Bronchial epithelial cell (primary cell): ENCODE measurements around the gene CLCA1. TPM values are rescaled to one million over a fixed set of nuclear protein-coding genes. Genes with fewer than 3 reads are reported as not detected.

Experiments used
- DNase-seq: peaks from one replicate; pipeline ENCODE4 v3.0.0-alpha.2; 2010; ENCODE audit warnings: low read depth
- FAIRE-seq: peaks from 2 replicates; lab custom pipeline; 2011; peaks lifted over from hg19 to GRCh38; lab: Jason Lieb, UNC
- H3K27me3 ChIP-seq: 2 replicates; pipeline ENCODE4 v1.5.1; 2011; ENCODE audit warnings: low read length; ENCODE audit not compliant: control insufficient read depth, insufficient read depth
- H3K36me3 ChIP-seq: 2 replicates; pipeline ENCODE4 v1.5.1; 2011; ENCODE audit warnings: low read length; ENCODE audit not compliant: control insufficient read depth, insufficient read depth
- H3K4me3 ChIP-seq: 2 replicates; pipeline ENCODE4 v1.5.1; 2011; ENCODE audit warnings: mild to moderate bottlenecking, low read depth, low read length, control low read depth
- CTCF ChIP-seq: IDR thresholded peaks from 2 replicates; pipeline ENCODE4 v1.5.1; 2011; ENCODE audit warnings: mild to moderate bottlenecking, moderate library complexity, low read length, control low read depth, inconsistent platforms; ENCODE audit not compliant: insufficient read depth, severe bottlenecking
- total RNA-seq: library from RNA; depleted of rRNA; stranded (reverse); fragments of >200 nt; gene quantifications from 2 replicates; pipeline ENCODE4 v1.2.1, GENCODE V29; 2014

CLCA1 gene
- total RNA-seq, 1 donor from 2014 or later, result not detected

GRCh38 chr1:86466109-86466844 lies 2.5 kb upstream of the CLCA1 start:
- Histone ChIP-seq H3K36me3 (no peaks in the 10 kb centered on the region), H3K4me3 (no peak overlapping the region), H3K27me3 (no peaks in the 10 kb centered on the region)
- no peak for FAIRE-seq
- TF ChIP-seq CTCF, result no peak
- DNase-seq, result no peak

- no peak overlapping the region for H3K4me3 ChIP-seq
- DNase-seq, result peak; percentile 65
- FAIRE-seq, result no peak
- H3K27me3 ChIP-seq, result no peaks in the 10 kb centered on the region
- H3K36me3 ChIP-seq, result no peaks in the 10 kb centered on the region
- TF ChIP-seq CTCF, result no peak
Observed at GRCh38 chr1:86466986-86467385, 1.7 kb upstream of the CLCA1 start.

GRCh38 chr1:86470859-86471258 lies 2.1 kb downstream of the CLCA1 start:
- TF ChIP-seq CTCF, result no peak
- Histone ChIP-seq H3K27me3 (no peaks in the 10 kb centered on the region), H3K36me3 (no peaks in the 10 kb centered on the region), H3K4me3 (no peak overlapping the region)
- FAIRE-seq (no peak), DNase-seq (no peak)

- FAIRE-seq (no peak), DNase-seq (no peak)
- no peak overlapping the region for H3K4me3 ChIP-seq
- no peaks in the 10 kb centered on the region for H3K27me3 ChIP-seq
- no peak for TF ChIP-seq CTCF
- no peaks in the 10 kb centered on the region for H3K36me3 ChIP-seq
Observed at GRCh38 chr1:86471291-86471690, 2.6 kb downstream of the CLCA1 start.

GRCh38 chr1:86472152-86472551 lies 3.4 kb downstream of the CLCA1 start:
- Histone ChIP-seq H3K36me3 (no peaks in the 10 kb centered on the region), H3K4me3 (no peak overlapping the region), H3K27me3 (no peaks in the 10 kb centered on the region)
- DNase-seq (no peak), FAIRE-seq (no peak)
- no peak for TF ChIP-seq CTCF

GRCh38 chr1:86472767-86473166 lies 4.0 kb downstream of the CLCA1 start:
- H3K4me3 ChIP-seq, result no peak overlapping the region
- no peaks in the 10 kb centered on the region for H3K27me3 ChIP-seq
- no peak for DNase-seq
- no peaks in the 10 kb centered on the region for H3K36me3 ChIP-seq
- no peak for TF ChIP-seq CTCF
- no peak for FAIRE-seq
